ENCODE results near the gene RS1.

Gene RS1

GRCh38 chrX:18598413-18598812 is 73.5 kb downstream of the RS1 start:
- no peak for TF ChIP-seq ZNF274 (IDR thresholded peaks at IDR 0.05; ENCODE audit: low read depth, low read length)
- no peak overlapping the region for H3K4me3 ChIP-seq (ENCODE audit: low read length)

GRCh38 chrX:18596096-18596495 is 75.8 kb downstream of the RS1 start:
- no peak for TF ChIP-seq ZNF274 (IDR thresholded peaks at IDR 0.05; ENCODE audit: low read depth, low read length)
- H3K4me3 ChIP-seq (ENCODE audit: low read length) = no peak overlapping the region

DNA sequence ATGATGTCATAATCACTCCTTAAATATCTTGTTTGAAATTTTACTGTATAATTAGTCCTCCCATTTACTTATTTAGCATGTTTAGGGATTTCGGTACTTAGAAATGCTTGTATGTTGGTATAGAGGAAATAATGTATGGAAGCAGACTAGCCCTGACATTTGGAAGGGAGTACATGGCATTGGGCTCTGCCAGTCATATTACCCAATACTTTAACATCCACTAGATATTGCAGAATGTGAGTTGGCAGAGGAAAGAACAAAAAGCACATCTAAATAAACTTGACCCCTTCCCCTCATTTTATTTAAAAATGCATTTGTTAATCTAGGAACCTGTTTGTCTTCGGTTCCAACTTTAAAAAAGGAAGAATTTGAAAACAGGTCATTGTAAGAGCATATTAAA is 77.8 kb downstream of the RS1 start:
- no peak overlapping the region for H3K4me3 ChIP-seq (ENCODE audit: low read length)
- no peak for TF ChIP-seq ZNF274 (IDR thresholded peaks at IDR 0.05; ENCODE audit: low read depth, low read length)

GRCh38 chrX:18591834-18592233 is 80.1 kb downstream of the RS1 start:
- H3K4me3 ChIP-seq (ENCODE audit: low read length) = no peak overlapping the region
- no peak for TF ChIP-seq ZNF274 (IDR thresholded peaks at IDR 0.05; ENCODE audit: low read depth, low read length)

Data from GM08714 (cell line).